Stimulated activated CD4-positive, alpha-beta T cell treated with anti-CD3 and anti-CD28 coated beads, Interleukin-4, amount 100 ng/mL, for 4 hours (primary cell): ENCODE results near the gene PRR5L.

Experiments used
- DNase-seq, 2 experiments: peaks; one replicate each; pipeline ENCODE4 v3.0.0-alpha.2; 2020

Gene PRR5L

DNA sequence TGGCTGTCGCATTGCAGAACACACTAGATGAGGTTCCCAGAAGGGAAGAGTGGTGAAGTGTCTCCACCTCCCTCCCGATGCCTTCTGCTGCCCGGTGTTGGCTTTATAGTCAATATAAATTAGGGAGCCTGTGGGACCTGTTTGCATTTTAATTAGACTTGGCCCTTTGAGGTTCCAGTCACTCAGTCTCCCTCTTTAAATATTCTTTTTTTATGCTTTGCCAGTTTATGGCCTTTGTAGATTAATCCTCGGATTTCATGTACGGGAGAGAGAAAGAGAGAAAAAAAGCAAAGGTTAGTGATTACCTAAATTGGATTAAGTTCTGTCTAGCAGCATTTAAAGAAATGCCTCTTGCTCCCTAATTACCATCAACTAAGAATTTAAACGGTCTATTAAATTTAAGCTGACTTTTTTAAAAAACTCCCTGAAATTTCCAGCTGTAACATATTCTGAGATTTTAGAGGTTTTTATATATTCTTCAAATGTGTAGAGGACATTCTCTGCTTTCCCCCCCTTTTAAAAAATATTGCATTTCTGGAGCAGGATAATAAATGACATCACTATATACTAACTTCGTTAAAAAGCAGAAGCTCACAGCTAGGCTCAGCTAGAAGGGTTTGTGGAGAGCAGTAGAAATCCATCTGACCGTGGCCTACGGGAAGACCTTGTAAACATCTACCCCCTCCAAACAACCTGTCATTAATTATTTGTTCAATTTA, 84.4 kb downstream of the PRR5L start:
- no peak for DNase-seq

DNA sequence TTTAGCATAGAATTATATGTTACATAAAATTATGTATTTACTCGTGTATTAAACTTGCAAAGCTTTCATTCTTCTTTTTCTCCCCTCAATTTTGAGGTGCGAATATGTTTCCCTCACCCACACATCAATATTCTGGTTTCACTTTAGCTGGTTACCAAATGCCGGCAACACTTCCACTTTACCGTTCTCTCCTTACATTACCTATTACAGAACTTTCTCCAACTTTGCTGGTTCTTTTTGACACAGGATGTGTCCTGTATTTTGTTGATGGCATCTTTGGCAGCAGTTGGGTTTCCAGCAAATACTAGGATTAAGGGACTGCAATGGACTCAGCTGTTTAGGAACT, 84.9 kb downstream of the PRR5L start:
- DNase-seq = no peak

GRCh38 chr11:36383195-36383594, 87.1 kb downstream of the PRR5L start:
- DNase-seq = no peak

DNA sequence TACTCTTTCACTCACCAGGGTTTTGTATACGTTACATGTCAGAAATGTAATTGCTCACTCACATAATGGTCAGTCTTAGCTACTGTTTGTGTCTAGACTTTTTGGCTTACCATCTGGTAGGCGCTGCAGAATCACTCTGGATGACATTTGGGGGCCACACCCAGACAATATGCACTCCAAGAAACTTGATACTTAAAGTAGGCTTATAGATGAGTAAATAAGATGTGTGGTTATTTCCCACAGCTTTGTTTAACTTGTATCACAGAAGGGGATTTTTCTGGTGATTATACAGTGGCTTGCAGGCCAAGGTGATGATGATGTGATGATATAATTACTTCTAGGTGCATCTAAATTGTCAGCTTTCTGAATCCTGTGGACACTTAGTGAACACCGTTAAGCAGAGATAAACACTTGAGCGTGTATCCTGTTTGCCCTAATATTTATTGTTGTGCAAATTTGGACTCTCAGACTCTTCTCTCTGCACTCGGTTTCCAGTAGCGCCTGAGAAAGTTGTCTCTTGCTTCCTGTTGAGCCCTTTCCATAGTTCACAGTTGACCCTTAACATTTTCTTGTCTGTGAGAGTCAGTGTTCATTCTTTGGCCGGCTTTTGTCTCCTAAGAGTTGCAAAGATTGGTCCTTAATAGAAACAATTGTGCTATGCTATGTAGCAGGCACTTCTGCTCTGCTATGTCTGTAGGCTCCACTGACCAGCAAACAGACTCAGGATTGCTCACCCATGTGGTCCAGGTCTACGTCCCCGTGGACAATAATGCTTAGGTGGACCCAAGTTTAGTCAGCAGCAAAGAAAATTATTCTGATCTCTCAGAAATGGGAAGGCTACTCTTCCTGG, 89.3 kb downstream of the PRR5L start:
- DNase-seq = no peak

DNA sequence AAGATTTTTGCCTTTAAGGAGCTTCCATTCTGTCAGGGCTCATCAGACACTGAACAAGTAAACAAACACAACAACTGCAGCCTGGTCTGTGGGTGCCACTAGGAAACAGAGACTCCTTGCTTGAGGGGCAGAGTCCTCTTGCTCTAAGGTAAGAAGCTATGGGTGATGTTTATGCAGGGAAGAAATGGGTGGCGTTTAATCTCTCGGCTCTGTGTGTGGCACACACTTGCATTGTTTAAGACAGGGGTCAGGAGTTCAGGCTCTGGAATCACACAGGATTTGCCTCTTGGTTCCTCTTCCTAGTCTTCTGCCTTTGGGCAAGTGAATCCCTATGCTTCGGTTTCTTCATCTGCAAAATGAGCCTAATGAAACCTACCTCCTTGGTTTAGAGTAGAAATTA, 90.3 kb downstream of the PRR5L start:
- no peak for DNase-seq

DNA sequence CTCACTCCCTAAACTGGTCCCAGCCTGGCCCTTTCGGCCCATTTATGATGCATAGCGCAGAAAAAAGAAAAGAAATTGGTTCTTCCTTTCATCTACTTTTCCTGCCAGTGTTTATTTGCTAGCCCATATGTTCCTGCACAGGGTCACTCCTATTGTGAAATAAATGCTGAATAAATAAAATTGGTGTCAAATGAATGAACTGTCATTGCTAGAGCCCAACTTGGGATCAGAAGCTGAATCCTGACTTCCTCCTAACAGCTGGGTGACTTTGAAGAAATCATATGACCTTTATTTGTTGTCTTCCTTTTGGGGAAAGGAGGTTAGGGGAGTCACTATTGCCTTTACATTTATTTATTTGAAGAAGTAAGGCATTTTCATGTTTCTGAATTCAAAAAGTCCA, 92.0 kb downstream of the PRR5L start:
- no peak for DNase-seq

- DNase-seq = no peak
Measured at GRCh38 chr11:36388951-36389350, 92.9 kb downstream of the PRR5L start.

DNA sequence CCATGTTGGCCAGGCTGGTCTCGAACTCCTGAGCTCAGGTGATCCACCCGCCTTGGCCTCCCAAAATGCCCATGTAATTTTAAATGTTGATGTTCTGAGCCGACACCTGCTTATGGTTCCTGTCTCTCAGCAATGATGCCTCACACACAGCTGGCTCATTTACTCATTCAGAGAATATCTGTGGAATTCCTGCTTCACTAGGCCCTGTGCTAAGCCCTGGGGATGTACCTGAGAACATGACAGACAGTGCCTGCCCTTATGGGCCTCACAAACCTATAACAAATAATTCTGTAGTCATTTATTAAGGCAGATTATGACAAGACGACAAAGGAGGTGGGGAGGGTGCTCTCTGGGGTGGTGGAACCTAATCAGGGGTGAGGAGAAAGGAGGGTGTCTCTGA, 93.7 kb downstream of the PRR5L start:
- DNase-seq = no peak

GRCh38 chr11:36390963-36391471, 94.9 kb downstream of the PRR5L start:
- DNase-seq = no peak

DNA sequence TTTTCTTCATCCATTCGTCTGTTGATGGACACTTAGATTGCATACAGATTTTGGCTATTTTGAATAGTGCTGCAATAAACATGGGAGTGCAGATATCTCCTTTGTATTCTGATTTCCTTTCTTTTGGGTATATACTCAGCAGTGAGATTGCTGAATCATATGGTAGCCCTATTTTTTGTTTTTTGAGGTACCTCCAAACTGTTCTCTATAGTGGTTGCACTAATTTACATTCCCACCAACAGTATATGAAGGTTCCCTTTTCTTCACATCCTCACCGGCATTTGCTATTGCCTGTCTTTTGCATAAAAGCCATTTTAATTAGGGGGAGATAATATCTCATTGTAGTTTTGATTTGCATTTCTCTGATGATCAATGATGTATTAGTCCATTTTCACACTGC, 96.1 kb downstream of the PRR5L start:
- DNase-seq = no peak

DNA sequence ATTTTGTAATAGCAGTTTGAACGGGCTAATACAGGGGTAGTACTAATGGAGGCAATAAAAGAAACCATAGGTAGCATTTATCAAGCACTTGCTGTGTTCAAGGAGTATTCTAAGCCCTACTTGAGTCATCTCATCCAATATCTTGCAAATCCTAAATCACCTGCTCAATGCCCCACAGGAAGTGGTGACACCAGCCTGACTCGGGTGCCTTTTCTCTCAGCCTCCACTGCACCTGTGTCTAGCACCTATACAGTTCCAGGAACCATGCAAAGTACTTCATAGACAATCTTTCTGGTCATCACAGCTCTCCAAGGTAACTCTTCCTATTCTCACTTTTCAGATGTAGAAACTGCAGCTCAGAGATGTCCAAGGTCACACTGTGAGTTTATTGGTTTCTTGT, 98.0 kb downstream of the PRR5L start:
- no peak for DNase-seq

GRCh38 chr11:36394926-36395325, 98.8 kb downstream of the PRR5L start:
- DNase-seq = no peak

DNA sequence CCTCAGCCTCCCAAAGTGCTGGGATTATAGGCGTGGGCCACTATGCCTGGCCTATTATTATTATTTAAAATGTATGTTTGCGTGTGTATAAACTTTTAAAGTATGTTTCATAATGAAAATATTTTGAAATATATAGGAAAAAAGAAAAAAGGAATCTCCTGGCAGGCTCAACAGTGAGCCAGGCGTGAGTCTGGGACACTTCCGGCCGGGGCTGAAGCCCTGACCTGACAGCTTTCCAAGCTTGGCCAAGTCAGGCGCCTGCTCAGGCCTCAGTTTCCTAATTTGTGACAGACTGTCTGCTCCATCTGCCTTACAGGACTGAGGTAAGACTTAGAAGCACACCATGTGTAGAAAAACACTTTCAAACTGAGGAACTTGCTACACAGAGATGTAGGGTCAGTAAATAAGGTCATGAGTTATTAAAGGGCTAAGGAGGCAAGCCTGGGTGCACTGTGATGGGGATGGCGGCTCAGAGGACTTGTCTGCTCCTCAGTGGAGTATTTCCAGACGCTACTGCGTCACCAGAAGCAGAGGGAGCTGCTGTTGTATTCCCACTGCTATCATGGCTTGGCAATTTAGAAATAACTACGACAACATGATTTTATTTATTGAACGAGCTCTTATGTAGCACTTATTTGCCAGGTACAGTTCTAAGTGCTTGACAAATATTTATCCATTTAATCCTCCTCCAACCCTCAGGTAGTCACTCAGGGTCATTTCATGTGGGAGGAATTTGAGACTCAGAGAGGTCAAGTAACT, 100.1 kb downstream of the PRR5L start:
- no peak for DNase-seq

GRCh38 chr11:36398231-36398953, 102.3 kb downstream of the PRR5L start:
- DNase-seq = no peak

DNA sequence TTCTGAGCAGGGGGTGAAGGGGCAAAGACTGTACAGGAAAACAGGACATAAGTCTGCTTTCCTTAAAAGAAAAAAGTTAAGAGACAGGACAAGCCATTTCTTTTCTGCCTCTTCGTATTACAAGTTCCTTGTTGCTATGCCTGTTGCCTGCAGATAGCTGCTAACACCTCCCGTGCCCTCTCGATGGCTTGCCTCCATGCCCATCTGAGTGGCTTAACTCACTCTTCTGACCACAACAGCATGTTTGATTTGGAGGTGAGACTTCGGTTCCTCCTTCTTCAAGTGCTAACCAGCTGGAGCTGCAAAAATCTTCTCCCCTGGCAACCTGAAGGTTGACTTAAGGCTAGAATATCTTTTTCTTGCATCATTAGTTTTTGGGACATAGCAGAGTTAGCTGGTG, 103.1 kb downstream of the PRR5L start:
- no peak for DNase-seq

GRCh38 chr11:36399745-36400144, 103.7 kb downstream of the PRR5L start:
- DNase-seq = no peak

DNA sequence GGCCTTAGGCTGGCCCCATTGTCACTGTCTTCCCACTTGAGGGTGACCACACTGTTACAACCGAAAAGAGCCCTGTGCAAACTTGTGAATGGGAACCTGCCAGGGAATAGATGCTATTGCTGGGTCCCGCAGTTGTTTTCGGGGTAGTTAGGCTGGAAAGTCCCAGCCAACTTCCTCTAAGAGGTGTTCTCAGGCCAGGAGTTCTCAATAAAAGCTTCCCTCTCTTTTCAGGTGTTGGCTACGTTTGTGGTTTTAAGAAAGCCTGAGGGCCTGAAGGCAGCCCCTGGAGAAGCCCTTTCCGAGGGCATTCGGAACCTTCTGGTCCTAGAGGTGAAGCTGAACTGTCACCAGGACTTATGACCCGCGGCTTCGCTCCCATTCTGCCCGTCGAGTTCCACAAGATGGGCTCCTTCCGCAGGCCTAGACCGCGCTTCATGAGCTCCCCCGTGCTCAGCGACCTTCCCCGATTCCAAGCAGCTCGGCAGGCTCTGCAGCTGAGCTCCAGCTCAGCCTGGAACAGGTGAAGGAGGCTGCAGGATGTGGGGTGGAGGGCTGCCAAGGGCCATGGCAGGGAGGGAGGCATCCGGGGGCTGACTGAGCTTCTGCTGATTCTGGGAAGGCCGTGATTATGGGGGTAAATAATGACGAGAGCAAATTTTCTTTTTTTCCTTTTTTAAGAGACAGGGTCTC, 104.8 kb downstream of the PRR5L start:
- no peak for DNase-seq

- no peak for DNase-seq
Measured at GRCh38 chr11:36402568-36403170, 106.6 kb downstream of the PRR5L start.

- no peak for DNase-seq
Measured at GRCh38 chr11:36403661-36404060, 107.6 kb downstream of the PRR5L start.

DNA sequence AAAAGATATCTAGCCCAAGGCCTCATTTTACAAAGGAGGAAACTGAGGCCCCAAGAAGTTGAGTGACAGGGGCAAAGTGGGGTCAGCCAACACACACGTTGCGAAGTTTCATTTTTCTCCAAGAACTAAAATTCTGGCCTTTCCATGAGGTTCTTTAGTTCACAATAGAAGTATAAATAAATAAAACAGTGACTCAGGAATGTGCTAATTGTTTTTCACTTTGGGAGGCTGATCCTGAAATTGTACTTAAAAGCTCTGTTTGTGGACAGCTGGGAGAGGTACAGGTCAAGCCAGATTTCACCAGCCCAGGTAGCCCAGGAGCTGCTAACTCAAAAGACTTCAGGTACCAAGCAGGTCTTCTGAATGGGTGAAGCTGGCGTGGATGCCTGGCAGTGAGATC, 108.7 kb downstream of the PRR5L start:
- DNase-seq = no peak

DNA sequence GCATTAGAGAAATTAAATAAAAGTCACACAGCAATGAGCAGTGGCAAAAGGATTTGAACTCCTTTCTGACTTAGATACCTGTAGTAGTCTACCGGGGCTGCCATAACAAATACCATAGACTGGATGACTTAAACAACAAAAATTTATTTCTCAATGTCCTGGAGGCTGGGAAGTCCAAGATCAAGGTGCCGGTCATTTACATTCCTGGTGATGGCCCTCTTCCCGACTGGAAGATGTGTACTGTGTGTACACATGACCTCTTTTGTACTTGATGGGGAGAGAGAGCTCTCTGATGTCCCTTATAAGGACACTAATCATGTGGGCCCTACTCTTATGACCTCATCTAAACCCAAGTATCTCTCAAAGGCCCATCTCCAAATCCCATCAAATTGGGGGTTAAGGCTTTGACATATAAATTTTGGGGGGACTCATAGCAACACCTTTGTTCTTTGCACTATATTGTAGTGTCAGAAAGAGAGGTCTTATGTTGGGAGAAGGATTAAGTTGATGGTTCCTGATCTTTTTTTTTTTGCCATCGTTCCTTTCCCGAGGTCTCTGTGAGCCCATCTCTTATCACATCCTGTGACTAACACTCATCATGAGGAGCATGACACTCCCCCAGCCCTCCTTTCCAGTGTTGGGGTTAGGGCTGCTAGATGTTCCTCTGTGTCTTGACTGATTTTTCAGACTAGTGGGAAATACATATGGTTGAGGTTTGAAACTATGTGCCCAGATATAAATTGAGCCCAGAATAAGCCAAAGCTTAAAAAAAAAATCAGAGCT, 109.7 kb downstream of the PRR5L start:
- DNase-seq = no peak
